ENCODE results near the gene GLG1.

GRCh38 chr16:74463888-74464287 lies 143.0 kb downstream of the GLG1 start:
- TF ChIP-seq, protein P1, sequence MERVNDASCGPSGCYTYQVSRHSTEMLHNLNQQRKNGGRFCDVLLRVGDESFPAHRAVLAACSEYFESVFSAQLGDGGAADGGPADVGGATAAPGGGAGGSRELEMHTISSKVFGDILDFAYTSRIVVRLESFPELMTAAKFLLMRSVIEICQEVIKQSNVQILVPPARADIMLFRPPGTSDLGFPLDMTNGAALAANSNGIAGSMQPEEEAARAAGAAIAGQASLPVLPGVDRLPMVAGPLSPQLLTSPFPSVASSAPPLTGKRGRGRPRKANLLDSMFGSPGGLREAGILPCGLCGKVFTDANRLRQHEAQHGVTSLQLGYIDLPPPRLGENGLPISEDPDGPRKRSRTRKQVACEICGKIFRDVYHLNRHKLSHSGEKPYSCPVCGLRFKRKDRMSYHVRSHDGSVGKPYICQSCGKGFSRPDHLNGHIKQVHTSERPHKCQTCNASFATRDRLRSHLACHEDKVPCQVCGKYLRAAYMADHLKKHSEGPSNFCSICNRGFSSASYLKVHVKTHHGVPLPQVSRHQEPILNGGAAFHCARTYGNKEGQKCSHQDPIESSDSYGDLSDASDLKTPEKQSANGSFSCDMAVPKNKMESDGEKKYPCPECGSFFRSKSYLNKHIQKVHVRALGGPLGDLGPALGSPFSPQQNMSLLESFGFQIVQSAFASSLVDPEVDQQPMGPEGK (CRISPR knock-in tag; IDR thresholded peaks at IDR 0.05; ENCODE audit: borderline replicate concordance): no peak
- TF ChIP-seq POU6F1 (CRISPR knock-in tag; IDR thresholded peaks at IDR 0.05; ENCODE audit: borderline replicate concordance, low read depth): no peak

All from SK-N-SH treated with all-trans-retinoic acid at 6 μM for 48 hours (cell line).